ENCODE data around the gene CCDC170.

DNA sequence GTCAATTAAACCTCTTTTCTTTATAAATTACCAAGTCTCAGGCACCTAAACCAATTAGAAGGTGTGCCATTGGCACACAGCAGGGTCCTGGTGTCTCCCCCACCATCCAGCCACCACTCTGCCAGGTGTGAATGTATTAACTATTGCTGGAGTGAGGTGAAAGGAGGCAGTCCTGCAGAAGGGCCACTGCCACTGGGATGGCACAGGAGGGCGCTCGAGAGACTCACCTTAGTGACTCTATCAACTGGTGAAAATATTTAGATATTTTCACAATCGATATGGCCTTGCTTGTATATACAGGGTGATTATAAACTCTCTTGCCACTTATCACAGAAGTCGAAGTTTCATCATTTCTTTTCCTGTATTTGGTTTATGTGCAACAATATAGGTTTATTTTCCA lies 168.1 kb downstream of the CCDC170 start:
- TF ChIP-seq, protein P1, sequence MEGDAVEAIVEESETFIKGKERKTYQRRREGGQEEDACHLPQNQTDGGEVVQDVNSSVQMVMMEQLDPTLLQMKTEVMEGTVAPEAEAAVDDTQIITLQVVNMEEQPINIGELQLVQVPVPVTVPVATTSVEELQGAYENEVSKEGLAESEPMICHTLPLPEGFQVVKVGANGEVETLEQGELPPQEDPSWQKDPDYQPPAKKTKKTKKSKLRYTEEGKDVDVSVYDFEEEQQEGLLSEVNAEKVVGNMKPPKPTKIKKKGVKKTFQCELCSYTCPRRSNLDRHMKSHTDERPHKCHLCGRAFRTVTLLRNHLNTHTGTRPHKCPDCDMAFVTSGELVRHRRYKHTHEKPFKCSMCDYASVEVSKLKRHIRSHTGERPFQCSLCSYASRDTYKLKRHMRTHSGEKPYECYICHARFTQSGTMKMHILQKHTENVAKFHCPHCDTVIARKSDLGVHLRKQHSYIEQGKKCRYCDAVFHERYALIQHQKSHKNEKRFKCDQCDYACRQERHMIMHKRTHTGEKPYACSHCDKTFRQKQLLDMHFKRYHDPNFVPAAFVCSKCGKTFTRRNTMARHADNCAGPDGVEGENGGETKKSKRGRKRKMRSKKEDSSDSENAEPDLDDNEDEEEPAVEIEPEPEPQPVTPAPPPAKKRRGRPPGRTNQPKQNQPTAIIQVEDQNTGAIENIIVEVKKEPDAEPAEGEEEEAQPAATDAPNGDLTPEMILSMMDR (IDR thresholded peaks at IDR 0.05; ENCODE audit: low read length) = no peak; the same call in 1 of the 2 replicates
- TF ChIP-seq EZH2 (optimal IDR thresholded peaks at IDR 0.05; ENCODE audit: low read depth, low read length) = no peak
- no peak for TF ChIP-seq EZH2phosphoT487 (IDR thresholded peaks at IDR 0.05; ENCODE audit: low read length)

Measured in MM.1S (cell line).